ENCODE data around the gene KIF20A. TPM values are rescaled to one million over a fixed set of nuclear protein-coding genes. Genes with fewer than 3 reads are reported as not detected.
"Not testable (repeated sequence)": the region's sequence is repeated elsewhere in the genome, so short reads cannot be mapped to it uniquely, and the experiment has no call there.

KIF20A gene
- total RNA-seq, 2 experiments from 2014 or later, result 70.9 to 74.7 TPM

DNA sequence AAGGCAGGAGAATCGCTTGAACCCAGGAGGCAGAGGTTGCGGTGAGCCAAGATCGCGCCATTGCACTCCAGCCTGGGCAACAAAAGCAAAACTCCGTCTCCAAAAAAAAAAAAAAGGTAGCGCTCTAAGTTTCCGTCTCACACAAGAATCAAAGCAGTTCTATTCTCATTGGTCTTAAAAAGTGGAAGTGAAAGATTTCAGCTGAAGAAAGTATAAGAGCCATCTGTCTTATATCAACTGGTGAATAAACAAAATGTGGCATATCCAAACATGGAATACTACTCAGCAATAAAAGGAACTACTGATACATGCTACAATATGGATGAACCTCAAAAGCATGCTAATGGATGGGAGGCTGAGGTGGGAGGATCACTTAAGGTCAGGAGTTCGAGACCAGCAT is 14.9 kb downstream of the KIF20A start:
- H3K9me3 Mint-ChIP-seq, POLR2A ChIA-PET, H3K4me1 Mint-ChIP-seq, DNase-seq, H3K4me3 Mint-ChIP-seq, H3K27ac Mint-ChIP-seq, H3K27me3 Mint-ChIP-seq: not testable (repeated sequence)
- H3K36me3 Mint-ChIP-seq (ENCODE audit: low read depth), result peaks cover 24% of the 10 kb centered on the region
- CTCF ChIA-PET, result interaction anchor here (1.5 to 3.0 kb wide), 3 partner anchors 8 to 19 kb away, joined by 3 to 10 read pairs (median 8); partner anchors contain the start of gene CDC23

- H3K36me3 Mint-ChIP-seq (ENCODE audit: low read depth), result peaks cover 10% of the 10 kb centered on the region
- peak overlapping the region; percentile 42 for H3K4me3 Mint-ChIP-seq
- no peak for DNase-seq
- CTCF ChIA-PET, result interaction anchor here (1.8 kb wide), 1 partner anchor 141 kb away, joined by 7 read pairs; the partner anchor contains the start of gene KDM3B
- POLR2A ChIA-PET, result no interaction called here
- peak overlapping the region; percentile 76 for H3K27ac Mint-ChIP-seq
- peaks cover 30% of the 10 kb centered on the region for H3K4me1 Mint-ChIP-seq
- no peaks in the 10 kb centered on the region for H3K9me3 Mint-ChIP-seq
- H3K27me3 Mint-ChIP-seq, result no peaks in the 10 kb centered on the region
Observed at GRCh38 chr5:138210985-138211384, 32.1 kb downstream of the KIF20A start.

GRCh38 chr5:138212828-138213160 is 33.9 kb downstream of the KIF20A start:
- ChIA-PET POLR2A (no interaction called here), CTCF (interaction anchor here (0.8 to 2.2 kb wide), 8 partner anchors 8 to 140 kb away, joined by 3 to 15 read pairs (median 4); partner anchors contain the start of gene KDM3B)
- H3K4me3 Mint-ChIP-seq, result peak overlapping the region; percentile 100
- peak overlapping the region; percentile 98 for H3K27ac Mint-ChIP-seq
- DNase-seq, result peak; percentile 30
- H3K9me3 Mint-ChIP-seq, result no peaks in the 10 kb centered on the region
- peaks cover 10% of the 10 kb centered on the region for H3K36me3 Mint-ChIP-seq (ENCODE audit: low read depth)
- H3K4me1 Mint-ChIP-seq, result peaks cover 30% of the 10 kb centered on the region
- H3K27me3 Mint-ChIP-seq, result no peaks in the 10 kb centered on the region

GRCh38 chr5:138213161-138214029 is 34.5 kb downstream of the KIF20A start, which contains the start of gene CDC23:
Gene CDC23 (minus strand): TSS chr5:138213323. CDS start chr5:138213312, 11 bp downstream.
- no peaks in the 10 kb centered on the region for H3K27me3 Mint-ChIP-seq
- peak; percentile 97 for DNase-seq
- H3K36me3 Mint-ChIP-seq (ENCODE audit: low read depth), result peaks cover 4% of the 10 kb centered on the region
- peaks cover 26% of the 10 kb centered on the region for H3K4me1 Mint-ChIP-seq
- ChIA-PET CTCF (interaction anchor here (0.8 to 2.2 kb wide), 6 partner anchors 9 to 139 kb away, joined by 3 to 15 read pairs (median 4); partner anchors contain the start of gene KDM3B), POLR2A (interaction anchor here (0.7 kb wide), 1 partner anchor 139 kb away, joined by 3 read pairs; the partner anchor contains the start of gene KDM3B)
- H3K9me3 Mint-ChIP-seq, result no peaks in the 10 kb centered on the region
- H3K4me3 Mint-ChIP-seq, result peak within 1 kb of the TSS; percentile 100
- H3K27ac Mint-ChIP-seq, result peak within 1 kb of the TSS; percentile 98

- H3K4me1 Mint-ChIP-seq, result peaks cover 17% of the 10 kb centered on the region
- H3K9me3 Mint-ChIP-seq, result no peaks in the 10 kb centered on the region
- peaks cover 5% of the 10 kb centered on the region for H3K27me3 Mint-ChIP-seq
- DNase-seq, result no peak
- H3K36me3 Mint-ChIP-seq (ENCODE audit: low read depth), result no peaks in the 10 kb centered on the region
- H3K4me3 Mint-ChIP-seq, result no peak overlapping the region
- ChIA-PET POLR2A (no interaction called here), CTCF (interaction anchor here (0.7 to 1.4 kb wide), 3 partner anchors 15 to 992 kb away, joined by 3 to 5 read pairs (median 4); partner anchors contain the start of gene KDM3B)
- H3K27ac Mint-ChIP-seq, result no peak overlapping the region
Observed at GRCh38 chr5:138216799-138217198, 37.9 kb downstream of the KIF20A start.

DNA sequence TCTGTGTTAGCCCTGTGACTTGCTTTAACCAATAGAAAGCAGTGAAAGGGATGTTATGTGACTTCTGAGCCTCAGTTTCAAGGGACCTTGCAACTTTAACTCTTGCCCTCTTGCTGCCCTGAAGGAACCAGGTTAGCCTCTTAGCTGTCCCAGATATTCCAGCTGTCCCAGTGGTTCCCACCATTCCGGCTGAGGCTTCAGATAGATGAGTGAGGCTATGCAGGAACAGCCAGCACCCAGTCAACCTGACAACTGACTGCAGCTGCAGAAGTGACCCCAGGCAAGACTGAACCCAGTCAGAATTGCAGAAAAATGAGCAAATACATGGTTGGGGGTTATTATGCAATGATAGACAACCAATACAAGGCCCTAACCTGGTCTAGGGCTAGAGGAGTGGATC is 44.6 kb downstream of the KIF20A start:
- H3K4me3 Mint-ChIP-seq, result no peak overlapping the region

DNA sequence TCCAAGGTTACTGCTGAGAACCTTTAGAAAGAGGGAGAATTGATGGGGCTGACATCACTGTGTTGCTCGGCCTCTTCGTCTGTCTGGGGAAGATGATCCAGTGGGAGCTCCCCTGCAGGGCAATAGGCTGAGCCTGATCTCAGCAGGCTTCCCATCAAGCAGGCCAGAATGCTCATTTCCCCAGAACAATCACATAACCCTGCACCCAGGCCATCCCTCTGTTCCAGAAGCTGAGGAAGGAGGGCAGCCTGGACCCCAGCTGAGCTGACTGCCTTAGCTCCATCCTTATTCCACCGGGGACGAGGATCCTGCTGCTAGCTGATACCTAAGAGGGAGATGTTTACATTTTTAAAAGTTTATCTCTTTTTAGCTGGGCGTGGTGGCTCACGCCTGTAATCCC is 45.8 kb downstream of the KIF20A start:
- ChIA-PET POLR2A (no interaction called here), CTCF (interaction anchor here (0.6 to 1.5 kb wide), 4 partner anchors 35 to 129 kb away, joined by 3 to 4 read pairs (median 4); partner anchors contain the start of gene KDM3B)
- peaks cover 5% of the 10 kb centered on the region for H3K4me1 Mint-ChIP-seq
- no peak for DNase-seq
- H3K27ac Mint-ChIP-seq, result no peak overlapping the region
- H3K4me3 Mint-ChIP-seq, result no peak overlapping the region
- H3K9me3 Mint-ChIP-seq, result peaks cover 2% of the 10 kb centered on the region
- H3K27me3 Mint-ChIP-seq, result peaks cover 19% of the 10 kb centered on the region
- no peaks in the 10 kb centered on the region for H3K36me3 Mint-ChIP-seq (ENCODE audit: low read depth)

More for the DNA sequence above, 44.6 kb downstream of the KIF20A start:
- Mint-ChIP-seq H3K36me3 (ENCODE audit: low read depth) (no peaks in the 10 kb centered on the region), H3K27ac (no peak overlapping the region), H3K4me1 (peaks cover 5% of the 10 kb centered on the region), H3K27me3 (peaks cover 21% of the 10 kb centered on the region), H3K9me3 (peaks cover 2% of the 10 kb centered on the region)
- ChIA-PET POLR2A (no interaction called here), CTCF (interaction anchor here (0.6 to 1.4 kb wide), 4 partner anchors 59 to 231 kb away, joined by 3 read pairs; partner anchors contain the start of gene KDM3B)
- DNase-seq, result no peak

- peaks cover 2% of the 10 kb centered on the region for H3K9me3 Mint-ChIP-seq
Observed at GRCh38 chr5:138226910-138227309, 48.0 kb downstream of the KIF20A start.

GRCh38 chr5:138229387-138229786 is 50.5 kb downstream of the KIF20A start:
- Mint-ChIP-seq H3K4me1 (no peaks in the 10 kb centered on the region), H3K27me3 (peaks cover 4% of the 10 kb centered on the region), H3K27ac (no peak overlapping the region), H3K4me3 (no peak overlapping the region), H3K9me3 (peaks cover 2% of the 10 kb centered on the region), H3K36me3 (ENCODE audit: low read depth) (no peaks in the 10 kb centered on the region)
- CTCF ChIA-PET, result interaction anchor here (0.7 to 1.4 kb wide), 2 partner anchors 17 to 123 kb away, joined by 3 read pairs; no protein-coding TSS in a partner anchor
- no peak for DNase-seq
- POLR2A ChIA-PET, result no interaction called here

More at GRCh38 chr5:138226910-138227309, 48.0 kb downstream of the KIF20A start:
- no peak overlapping the region for H3K4me3 Mint-ChIP-seq
- no peak overlapping the region for H3K27ac Mint-ChIP-seq
- POLR2A ChIA-PET, result no interaction called here
- peaks cover 5% of the 10 kb centered on the region for H3K4me1 Mint-ChIP-seq
- DNase-seq, result no peak
- CTCF ChIA-PET, result interaction anchor here (1.5 kb wide), 1 partner anchor 125 kb away, joined by 5 read pairs; the partner anchor contains the start of gene KDM3B
- H3K27me3 Mint-ChIP-seq, result peaks cover 20% of the 10 kb centered on the region
- H3K36me3 Mint-ChIP-seq (ENCODE audit: low read depth), result no peaks in the 10 kb centered on the region

DNA sequence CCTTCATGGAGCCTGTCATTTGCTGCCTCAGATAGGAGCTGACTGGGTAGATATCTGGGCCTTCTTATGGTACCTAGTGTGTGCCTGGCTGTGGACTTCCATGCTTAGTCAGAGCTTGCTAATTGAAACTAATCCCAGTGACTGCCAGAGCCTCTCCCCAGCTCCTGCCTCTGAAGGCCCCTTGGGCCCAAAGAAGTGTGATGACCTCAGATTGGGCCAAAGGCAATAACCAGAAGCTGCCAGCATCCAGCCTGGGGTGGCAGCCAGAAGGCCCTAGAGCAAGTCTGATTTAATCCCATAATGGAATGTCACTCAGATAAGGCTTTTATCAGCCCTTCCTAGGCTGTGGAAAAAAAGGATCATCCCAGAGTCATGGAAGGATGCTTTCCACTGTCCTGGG is 51.3 kb downstream of the KIF20A start:
- POLR2A ChIA-PET, result no interaction called here
- Mint-ChIP-seq H3K9me3 (peaks cover 2% of the 10 kb centered on the region), H3K36me3 (ENCODE audit: low read depth) (no peaks in the 10 kb centered on the region), H3K4me1 (no peaks in the 10 kb centered on the region), H3K4me3 (no peak overlapping the region), H3K27me3 (peaks cover 4% of the 10 kb centered on the region), H3K27ac (no peak overlapping the region)
- no peak for DNase-seq
- CTCF ChIA-PET, result interaction anchor here (0.6 to 1.4 kb wide), 2 partner anchors 122 to 174 kb away, joined by 3 read pairs; no protein-coding TSS in a partner anchor

- Mint-ChIP-seq H3K36me3 (ENCODE audit: low read depth) (no peaks in the 10 kb centered on the region), H3K4me1 (no peaks in the 10 kb centered on the region), H3K9me3 (peaks cover 2% of the 10 kb centered on the region), H3K27ac (no peak overlapping the region), H3K27me3 (peaks cover 4% of the 10 kb centered on the region), H3K4me3 (no peak overlapping the region)
- ChIA-PET POLR2A (no interaction called here), CTCF (interaction anchor here (1.0 to 1.2 kb wide), 2 partner anchors 11 to 121 kb away, joined by 3 read pairs; no protein-coding TSS in a partner anchor)
- no peak for DNase-seq
Observed at GRCh38 chr5:138230981-138231589, 52.2 kb downstream of the KIF20A start.

DNA sequence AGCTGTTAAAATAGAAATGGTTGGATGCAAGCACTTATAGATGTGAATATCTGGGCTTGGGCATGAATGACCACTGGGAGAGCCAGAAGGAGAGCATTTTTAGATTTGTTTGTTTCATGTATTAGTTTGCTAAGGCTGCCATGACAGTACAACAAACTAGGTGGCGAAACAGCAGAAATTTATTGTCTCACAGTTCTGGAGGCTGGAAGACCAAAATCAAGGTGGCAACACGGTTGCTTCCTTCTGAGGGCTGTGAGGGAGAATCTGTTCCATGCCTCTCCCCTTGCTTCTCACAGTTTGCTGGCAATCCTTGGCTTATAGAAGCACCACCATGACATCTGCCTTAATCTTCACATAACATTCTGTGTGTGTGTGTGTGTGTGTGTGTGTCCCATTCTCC is 54.4 kb downstream of the KIF20A start:
- no peaks in the 10 kb centered on the region for H3K4me1 Mint-ChIP-seq
- DNase-seq, result no peak
- ChIA-PET CTCF (interaction anchor here (1.1 to 1.2 kb wide), 2 partner anchors 45 to 119 kb away, joined by 3 to 4 read pairs; no protein-coding TSS in a partner anchor), POLR2A (no interaction called here)
- H3K36me3 Mint-ChIP-seq (ENCODE audit: low read depth), result no peaks in the 10 kb centered on the region
- no peaks in the 10 kb centered on the region for H3K9me3 Mint-ChIP-seq
- H3K4me3 Mint-ChIP-seq, result no peak overlapping the region
- no peak overlapping the region for H3K27ac Mint-ChIP-seq
- peaks cover 4% of the 10 kb centered on the region for H3K27me3 Mint-ChIP-seq

Data from activated CD4-positive, alpha-beta T cell treated with anti-CD3 and anti-CD28 coated beads, Interleukin-2, amount 10 ng/mL, durations not matched to agents 7 days and 5 days (primary cell).